ENCODE data around the gene MT1A.

DNA sequence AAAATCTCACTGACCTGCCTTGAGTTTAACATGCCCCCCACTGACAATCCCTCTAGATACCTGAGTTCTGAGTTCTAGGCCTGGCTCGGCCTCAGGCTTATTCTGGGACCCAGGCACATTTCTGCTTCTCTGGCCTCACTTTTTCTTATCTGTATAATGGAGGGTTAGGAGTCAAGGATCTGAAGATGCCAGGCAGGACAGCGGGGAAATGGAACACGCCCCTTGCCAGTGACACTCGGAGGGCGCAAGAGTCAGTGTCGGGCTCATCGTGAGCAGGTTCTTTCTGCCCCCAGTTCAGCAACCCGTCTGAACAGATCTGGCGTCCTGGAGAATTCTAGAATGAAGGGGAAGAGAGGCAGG, 49.7 kb upstream of the MT1A start:
- TF ChIP-seq CTCF (IDR thresholded peaks at IDR 0.05; ENCODE audit: borderline replicate concordance, extremely low read depth, low read length, poor library complexity, severe bottlenecking) (no peak), EZH2 (IDR thresholded peaks at IDR 0.05; ENCODE audit: borderline replicate concordance, low read depth, low read length, severe bottlenecking) (no peak)
